ENCODE measurements around the gene SEMA3C. TPM values are rescaled to one million over a fixed set of nuclear protein-coding genes. Genes with fewer than 3 reads are reported as not detected.

The SEMA3C gene
- total and polyA plus RNA-seq, 2 donors (not counting 3 experiments of a cell fraction or from before 2014, with no cell fraction given) = 0.01 to 0.09 TPM

- DNase-seq (ENCODE audit: low read depth, low spot score) (no peak), FAIRE-seq (no peak)
- dilution Hi-C loops (cut with MboI; ENCODE audit: extremely low pct_ligation_motif_present, low sequenced_read_pairs) (no loop called here), intact Hi-C loops (cut with micrococcal nuclease) (no loop called here)
- H3K9ac ChIP-seq (replicated peaks; ENCODE audit: extremely low read depth, insufficient read depth, low read length) = no peak overlapping the region
- POLR2A ChIA-PET = no interaction called here
- no peaks in the 10 kb centered on the region for H3K9me3 ChIP-seq (replicated peaks; ENCODE audit: control insufficient read depth, insufficient read depth, low read length)
- H3K27me3 ChIP-seq (ENCODE audit: control insufficient read depth in 2 of 2, insufficient read depth in 2 of 2, low read length in 2 of 2) = no peaks in the 10 kb centered on the region
- no peak overlapping the region for H3K4me3 ChIP-seq (replicated peaks in 1 of 3; ENCODE audit: insufficient read depth in 1 of 3, low read depth in 1 of 3, low read length in 3 of 3)
- no peaks in the 10 kb centered on the region for H3K9me1 ChIP-seq (replicated peaks; ENCODE audit: control insufficient read depth, extremely low read depth, insufficient read depth, low read length)
- H2AFZ ChIP-seq (ENCODE audit: low read depth, low read length) = no peak overlapping the region
- H3K27ac ChIP-seq (ENCODE audit: insufficient read depth, low read depth, low read length) = no peak overlapping the region
- CTCF ChIA-PET = no interaction called here
- no peaks in the 10 kb centered on the region for H3K4me1 ChIP-seq (ENCODE audit: control insufficient read depth, extremely low read depth, insufficient read depth, low read length)
- no peaks in the 10 kb centered on the region for H3K36me3 ChIP-seq (ENCODE audit: control insufficient read depth in 2 of 2, extremely low read depth in 1 of 2, insufficient read depth in 2 of 2, low read length in 2 of 2)
- no peaks in the 10 kb centered on the region for H3K79me2 ChIP-seq (ENCODE audit: control insufficient read depth, insufficient read depth, low read length)
- H3K4me2 ChIP-seq (ENCODE audit: insufficient read depth, low read length) = no peak overlapping the region
- TF ChIP-seq POLR2A (IDR thresholded peaks at IDR 0.05; ENCODE audit: low read depth, low read length) (no peak), GATA2 (IDR thresholded peaks at IDR 0.05; ENCODE audit: insufficient read depth, insufficient read length, low read depth, low read length) (no peak), FOS (IDR thresholded peaks at IDR 0.05; ENCODE audit: borderline replicate concordance, insufficient read depth, low read length) (no peak)
- no TSS peak for BruUV-seq (replicated peaks)
- no peaks in the 10 kb centered on the region for H4K20me1 ChIP-seq (replicated peaks; ENCODE audit: control insufficient read depth, extremely low read depth, insufficient read depth, low read length)
These were observed 81.5 kb downstream of the SEMA3C start for GRCh38 chr7:80837345-80837744.

GRCh38 chr7:80835251-80835650 lies 83.6 kb downstream of the SEMA3C start:
- H3K4me3 ChIP-seq (replicated peaks in 1 of 3; ENCODE audit: insufficient read depth in 1 of 3, low read depth in 1 of 3, low read length in 3 of 3) = no peak overlapping the region
- DNase-seq (ENCODE audit: low read depth, low spot score) (no peak), FAIRE-seq (no peak)
- H3K4me2 ChIP-seq (ENCODE audit: insufficient read depth, low read length) = no peak overlapping the region
- no peaks in the 10 kb centered on the region for H3K4me1 ChIP-seq (ENCODE audit: control insufficient read depth, extremely low read depth, insufficient read depth, low read length)
- no TSS peak for BruUV-seq (replicated peaks)
- H3K27ac ChIP-seq (ENCODE audit: insufficient read depth, low read depth, low read length) = no peak overlapping the region
- H3K36me3 ChIP-seq (ENCODE audit: control insufficient read depth in 2 of 2, extremely low read depth in 1 of 2, insufficient read depth in 2 of 2, low read length in 2 of 2) = no peaks in the 10 kb centered on the region
- ChIA-PET POLR2A (no interaction called here), CTCF (no interaction called here)
- H3K9me3 ChIP-seq (replicated peaks; ENCODE audit: control insufficient read depth, insufficient read depth, low read length) = no peaks in the 10 kb centered on the region
- H3K27me3 ChIP-seq (ENCODE audit: control insufficient read depth in 2 of 2, insufficient read depth in 2 of 2, low read length in 2 of 2) = no peaks in the 10 kb centered on the region
- TF ChIP-seq MAX (IDR thresholded peaks at IDR 0.05; ENCODE audit: insufficient read depth, insufficient read length) (no peak), MYC (IDR thresholded peaks at IDR 0.05; ENCODE audit: low read depth, low read length) (no peak), FOS (IDR thresholded peaks at IDR 0.05; ENCODE audit: borderline replicate concordance, insufficient read depth, low read length) (no peak), EZH2 (IDR thresholded peaks at IDR 0.05; ENCODE audit: borderline replicate concordance, low read depth, low read length, severe bottlenecking) (no peak), POLR2A (IDR thresholded peaks at IDR 0.05; ENCODE audit: low read depth, low read length) (no peak), POLR2AphosphoS5 (IDR thresholded peaks at IDR 0.05; ENCODE audit: insufficient read depth, low read depth, low read length) (no peak), GATA2 (IDR thresholded peaks at IDR 0.05; ENCODE audit: insufficient read depth, insufficient read length, low read depth, low read length) (no peak), JUN (IDR thresholded peaks at IDR 0.05; ENCODE audit: borderline replicate concordance, insufficient read depth, insufficient read length, low read depth) (no peak)
- TF ChIP-seq, protein P1, sequence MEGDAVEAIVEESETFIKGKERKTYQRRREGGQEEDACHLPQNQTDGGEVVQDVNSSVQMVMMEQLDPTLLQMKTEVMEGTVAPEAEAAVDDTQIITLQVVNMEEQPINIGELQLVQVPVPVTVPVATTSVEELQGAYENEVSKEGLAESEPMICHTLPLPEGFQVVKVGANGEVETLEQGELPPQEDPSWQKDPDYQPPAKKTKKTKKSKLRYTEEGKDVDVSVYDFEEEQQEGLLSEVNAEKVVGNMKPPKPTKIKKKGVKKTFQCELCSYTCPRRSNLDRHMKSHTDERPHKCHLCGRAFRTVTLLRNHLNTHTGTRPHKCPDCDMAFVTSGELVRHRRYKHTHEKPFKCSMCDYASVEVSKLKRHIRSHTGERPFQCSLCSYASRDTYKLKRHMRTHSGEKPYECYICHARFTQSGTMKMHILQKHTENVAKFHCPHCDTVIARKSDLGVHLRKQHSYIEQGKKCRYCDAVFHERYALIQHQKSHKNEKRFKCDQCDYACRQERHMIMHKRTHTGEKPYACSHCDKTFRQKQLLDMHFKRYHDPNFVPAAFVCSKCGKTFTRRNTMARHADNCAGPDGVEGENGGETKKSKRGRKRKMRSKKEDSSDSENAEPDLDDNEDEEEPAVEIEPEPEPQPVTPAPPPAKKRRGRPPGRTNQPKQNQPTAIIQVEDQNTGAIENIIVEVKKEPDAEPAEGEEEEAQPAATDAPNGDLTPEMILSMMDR (IDR thresholded peaks at IDR 0.05; ENCODE audit: extremely low read depth in 1 of 2, insufficient read depth in 1 of 2, low read depth in 1 of 2, low read length in 2 of 2) = no peak
- no peak overlapping the region for H3K9ac ChIP-seq (replicated peaks; ENCODE audit: extremely low read depth, insufficient read depth, low read length)
- intact Hi-C loops (cut with micrococcal nuclease) = no loop called here
- dilution Hi-C loops (cut with MboI; ENCODE audit: extremely low pct_ligation_motif_present, low sequenced_read_pairs) = no loop called here
- H4K20me1 ChIP-seq (replicated peaks; ENCODE audit: control insufficient read depth, extremely low read depth, insufficient read depth, low read length) = no peaks in the 10 kb centered on the region
- H3K79me2 ChIP-seq (ENCODE audit: control insufficient read depth, insufficient read depth, low read length) = no peaks in the 10 kb centered on the region
- no peaks in the 10 kb centered on the region for H3K9me1 ChIP-seq (replicated peaks; ENCODE audit: control insufficient read depth, extremely low read depth, insufficient read depth, low read length)
- no peak overlapping the region for H2AFZ ChIP-seq (ENCODE audit: low read depth, low read length)
